GM12878 (cell line): ENCODE results near the gene NFKBIE. TPM values are rescaled to one million over a fixed set of nuclear protein-coding genes. Genes with fewer than 3 reads are reported as not detected.

Experiments used
- ATF2 ChIP-seq: IDR thresholded peaks from 2 replicates; pipeline ENCODE4 v1.6.1; 2012; ENCODE audit warnings: low read length, inconsistent platforms
- BHLHE40 ChIP-seq, 2 experiments: fragments of 450-650 bp in 1 of 2; IDR thresholded peaks; 2 replicates each; pipeline ENCODE4 v1.6.1; 2011 to 2017; ENCODE audit warnings: low read depth in 2 of 2, borderline replicate concordance in 1 of 2, improper control_type of control experiment in 1 of 2, low read length in 1 of 2, mild to moderate bottlenecking in 1 of 2
- CHD1 ChIP-seq: IDR thresholded peaks from 2 replicates; pipeline ENCODE4 v1.6.1; 2012; ENCODE audit warnings: low read depth, low read length, improper control_type of control experiment
- EP300 ChIP-seq, 2 experiments: fragments of 150-350 bp in 1 of 2; IDR thresholded peaks; 2 replicates each; pipeline ENCODE4 v1.6.1; 2011 to 2012; ENCODE audit warnings: low read depth in 2 of 2, low read length in 2 of 2, borderline replicate concordance in 1 of 2, improper control_type of control experiment in 1 of 2, inconsistent platforms in 1 of 2; ENCODE audit not compliant: control insufficient read depth in 1 of 2
- JUND ChIP-seq: IDR thresholded peaks from 2 replicates; pipeline ENCODE4 v1.6.1; 2012; ENCODE audit warnings: low read depth, mild to moderate bottlenecking, low read length, improper control_type of control experiment, moderate library complexity
- MEF2A ChIP-seq: IDR thresholded peaks from 2 replicates; pipeline ENCODE4 v1.6.1; 2011; ENCODE audit warnings: low read depth, mild to moderate bottlenecking, low read length, moderate library complexity; ENCODE audit not compliant: insufficient read depth
- MLLT1 ChIP-seq: fragments of 450-650 bp; IDR thresholded peaks from 2 replicates; pipeline ENCODE4 v1.6.1; 2016; ENCODE audit warnings: mild to moderate bottlenecking
- NR2C1 ChIP-seq: fragments of 450-650 bp; IDR thresholded peaks from 2 replicates; pipeline ENCODE4 v1.6.1; 2017; ENCODE audit warnings: antibody characterized with exemption, mild to moderate bottlenecking, moderate library complexity
- NR2F1 ChIP-seq: fragments of 450-650 bp; conservative IDR thresholded peaks from 2 replicates; pipeline ENCODE4 v1.6.1; 2017; ENCODE audit warnings: mild to moderate bottlenecking
- PAX8 ChIP-seq: fragments of 450-650 bp; IDR thresholded peaks from 2 replicates; pipeline ENCODE4 v1.6.1; 2017; ENCODE audit warnings: mild to moderate bottlenecking, moderate library complexity
- SMC3 ChIP-seq: IDR thresholded peaks from 2 replicates; pipeline ENCODE4 v1.6.1; 2011; ENCODE audit warnings: low read length, improper control_type of control experiment, borderline replicate concordance
- SREBF1 ChIP-seq: IDR thresholded peaks from 2 replicates; pipeline ENCODE4 v1.6.1; 2012; ENCODE audit warnings: mild to moderate bottlenecking, low read length
- TARDBP ChIP-seq: IDR thresholded peaks from 2 replicates; pipeline ENCODE4 v1.6.1; 2016; ENCODE audit warnings: borderline replicate concordance
- polyA plus RNA-seq, 11 experiments: library from polyadenylated mRNA; depleted of rRNA in 4 of 11; unstranded in 6 of 11; stranded (reverse) in 5 of 11; fragments of >200 nt; fragmentation: Nextera tagmentation in 4 of 11; fragmentation: Illumina TruSeq in 1 of 11; extraction: Ambion mirVana in 4 of 11; extraction: Trizol in 1 of 11; gene quantifications; 1 replicate in 1 of 11; 2 replicates in 10 of 11; pipeline versions ENCODE4 v1.2.1 to v1.2.3, GENCODE V29; 2011 to 2016; ENCODE audit warnings: inconsistent platforms in 2 of 11, missing spikeins in 2 of 11, low read depth in 1 of 11
- total RNA-seq, 4 experiments: library from RNA; depleted of rRNA in 3 of 4; stranded (reverse); fragments of >200 nt in 3 of 4; fragmentation: Illumina TruSeq in 1 of 4; extraction: Trizol in 1 of 4; gene quantifications; 2 replicates each; pipeline versions ENCODE4 v1.2.1 to v1.2.3, GENCODE V29; 2013 to 2021
- TF ChIP-seq, protein P1 (sequence below): fragments of 450-650 bp; formaldehyde crosslinking; IDR thresholded peaks from 2 replicates; pipeline ENCODE4 v1.5.0; 2022; ENCODE audit warnings: mild to moderate bottlenecking, missing genetic modification characterization
- TF ChIP-seq, protein P2 (sequence below): IDR thresholded peaks from 2 replicates; pipeline ENCODE4 v1.6.1; 2011; ENCODE audit warnings: borderline replicate concordance, low read depth, mild to moderate bottlenecking, moderate library complexity, low read length; ENCODE audit not compliant: insufficient read depth, poor library complexity, severe bottlenecking
- TF ChIP-seq, protein P3 (sequence below): IDR thresholded peaks from 2 replicates; pipeline ENCODE4 v1.6.1; 2012; ENCODE audit warnings: improper control_type of control experiment, low read depth, low read length; ENCODE audit not compliant: insufficient replicate concordance

The NFKBIE gene
- total and polyA plus RNA-seq, 10 of the 15 experiments (the other 5 are each of a cell fraction or from before 2014, with no cell fraction given) = 10.4 to 106 (median 38.8) TPM

GRCh38 chr6:44258325-44258863 is 7.0 kb downstream of the NFKBIE start (continued):
- TF ChIP-seq, protein P1, sequence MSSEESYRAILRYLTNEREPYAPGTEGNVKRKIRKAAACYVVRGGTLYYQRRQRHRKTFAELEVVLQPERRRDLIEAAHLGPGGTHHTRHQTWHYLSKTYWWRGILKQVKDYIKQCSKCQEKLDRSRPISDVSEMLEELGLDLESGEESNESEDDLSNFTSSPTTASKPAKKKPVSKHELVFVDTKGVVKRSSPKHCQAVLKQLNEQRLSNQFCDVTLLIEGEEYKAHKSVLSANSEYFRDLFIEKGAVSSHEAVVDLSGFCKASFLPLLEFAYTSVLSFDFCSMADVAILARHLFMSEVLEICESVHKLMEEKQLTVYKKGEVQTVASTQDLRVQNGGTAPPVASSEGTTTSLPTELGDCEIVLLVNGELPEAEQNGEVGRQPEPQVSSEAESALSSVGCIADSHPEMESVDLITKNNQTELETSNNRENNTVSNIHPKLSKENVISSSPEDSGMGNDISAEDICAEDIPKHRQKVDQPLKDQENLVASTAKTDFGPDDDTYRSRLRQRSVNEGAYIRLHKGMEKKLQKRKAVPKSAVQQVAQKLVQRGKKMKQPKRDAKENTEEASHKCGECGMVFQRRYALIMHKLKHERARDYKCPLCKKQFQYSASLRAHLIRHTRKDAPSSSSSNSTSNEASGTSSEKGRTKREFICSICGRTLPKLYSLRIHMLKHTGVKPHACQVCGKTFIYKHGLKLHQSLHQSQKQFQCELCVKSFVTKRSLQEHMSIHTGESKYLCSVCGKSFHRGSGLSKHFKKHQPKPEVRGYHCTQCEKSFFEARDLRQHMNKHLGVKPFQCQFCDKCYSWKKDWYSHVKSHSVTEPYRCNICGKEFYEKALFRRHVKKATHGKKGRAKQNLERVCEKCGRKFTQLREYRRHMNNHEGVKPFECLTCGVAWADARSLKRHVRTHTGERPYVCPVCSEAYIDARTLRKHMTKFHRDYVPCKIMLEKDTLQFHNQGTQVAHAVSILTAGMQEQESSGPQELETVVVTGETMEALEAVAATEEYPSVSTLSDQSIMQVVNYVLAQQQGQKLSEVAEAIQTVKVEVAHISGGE (CRISPR knock-in tag) = no peak
- TF ChIP-seq MEF2A = no peak
- no peak for TF ChIP-seq PAX8
- peak; percentile 78 for TF ChIP-seq NR2F1
- no peak for TF ChIP-seq SREBF1
- TF ChIP-seq CHD1 = peak; percentile 51; the same call in 1 of the 2 replicates
- TF ChIP-seq NR2C1 = peak; percentile 50
- TF ChIP-seq SMC3 = no peak; the same call in 1 of the 2 replicates
- TF ChIP-seq ATF2 = no peak
- TF ChIP-seq, protein P2, sequence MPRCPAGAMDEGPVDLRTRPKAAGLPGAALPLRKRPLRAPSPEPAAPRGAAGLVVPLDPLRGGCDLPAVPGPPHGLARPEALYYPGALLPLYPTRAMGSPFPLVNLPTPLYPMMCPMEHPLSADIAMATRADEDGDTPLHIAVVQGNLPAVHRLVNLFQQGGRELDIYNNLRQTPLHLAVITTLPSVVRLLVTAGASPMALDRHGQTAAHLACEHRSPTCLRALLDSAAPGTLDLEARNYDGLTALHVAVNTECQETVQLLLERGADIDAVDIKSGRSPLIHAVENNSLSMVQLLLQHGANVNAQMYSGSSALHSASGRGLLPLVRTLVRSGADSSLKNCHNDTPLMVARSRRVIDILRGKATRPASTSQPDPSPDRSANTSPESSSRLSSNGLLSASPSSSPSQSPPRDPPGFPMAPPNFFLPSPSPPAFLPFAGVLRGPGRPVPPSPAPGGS = peak; percentile 40
- TF ChIP-seq MLLT1 = no peak
- TF ChIP-seq, protein P3, sequence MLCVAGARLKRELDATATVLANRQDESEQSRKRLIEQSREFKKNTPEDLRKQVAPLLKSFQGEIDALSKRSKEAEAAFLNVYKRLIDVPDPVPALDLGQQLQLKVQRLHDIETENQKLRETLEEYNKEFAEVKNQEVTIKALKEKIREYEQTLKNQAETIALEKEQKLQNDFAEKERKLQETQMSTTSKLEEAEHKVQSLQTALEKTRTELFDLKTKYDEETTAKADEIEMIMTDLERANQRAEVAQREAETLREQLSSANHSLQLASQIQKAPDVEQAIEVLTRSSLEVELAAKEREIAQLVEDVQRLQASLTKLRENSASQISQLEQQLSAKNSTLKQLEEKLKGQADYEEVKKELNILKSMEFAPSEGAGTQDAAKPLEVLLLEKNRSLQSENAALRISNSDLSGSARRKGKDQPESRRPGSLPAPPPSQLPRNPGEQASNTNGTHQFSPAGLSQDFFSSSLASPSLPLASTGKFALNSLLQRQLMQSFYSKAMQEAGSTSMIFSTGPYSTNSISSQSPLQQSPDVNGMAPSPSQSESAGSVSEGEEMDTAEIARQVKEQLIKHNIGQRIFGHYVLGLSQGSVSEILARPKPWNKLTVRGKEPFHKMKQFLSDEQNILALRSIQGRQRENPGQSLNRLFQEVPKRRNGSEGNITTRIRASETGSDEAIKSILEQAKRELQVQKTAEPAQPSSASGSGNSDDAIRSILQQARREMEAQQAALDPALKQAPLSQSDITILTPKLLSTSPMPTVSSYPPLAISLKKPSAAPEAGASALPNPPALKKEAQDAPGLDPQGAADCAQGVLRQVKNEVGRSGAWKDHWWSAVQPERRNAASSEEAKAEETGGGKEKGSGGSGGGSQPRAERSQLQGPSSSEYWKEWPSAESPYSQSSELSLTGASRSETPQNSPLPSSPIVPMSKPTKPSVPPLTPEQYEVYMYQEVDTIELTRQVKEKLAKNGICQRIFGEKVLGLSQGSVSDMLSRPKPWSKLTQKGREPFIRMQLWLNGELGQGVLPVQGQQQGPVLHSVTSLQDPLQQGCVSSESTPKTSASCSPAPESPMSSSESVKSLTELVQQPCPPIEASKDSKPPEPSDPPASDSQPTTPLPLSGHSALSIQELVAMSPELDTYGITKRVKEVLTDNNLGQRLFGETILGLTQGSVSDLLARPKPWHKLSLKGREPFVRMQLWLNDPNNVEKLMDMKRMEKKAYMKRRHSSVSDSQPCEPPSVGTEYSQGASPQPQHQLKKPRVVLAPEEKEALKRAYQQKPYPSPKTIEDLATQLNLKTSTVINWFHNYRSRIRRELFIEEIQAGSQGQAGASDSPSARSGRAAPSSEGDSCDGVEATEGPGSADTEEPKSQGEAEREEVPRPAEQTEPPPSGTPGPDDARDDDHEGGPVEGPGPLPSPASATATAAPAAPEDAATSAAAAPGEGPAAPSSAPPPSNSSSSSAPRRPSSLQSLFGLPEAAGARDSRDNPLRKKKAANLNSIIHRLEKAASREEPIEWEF = peak; percentile 20
- TF ChIP-seq EP300 (IDR thresholded peaks at IDR 0.05; ENCODE audit: borderline replicate concordance in 1 of 2, control insufficient read depth in 1 of 2, low read depth in 2 of 2, low read length in 2 of 2) = peak in 1 of 2 experiments; percentile 78; a peak in 1 of 4 replicates
- no peak for TF ChIP-seq TARDBP
- TF ChIP-seq BHLHE40 (IDR thresholded peaks at IDR 0.05; ENCODE audit: borderline replicate concordance in 1 of 2, low read depth in 2 of 2, low read length in 1 of 2) = peak; percentile 55 to 60; a peak in 1 of 4 replicates
- no peak for TF ChIP-seq JUND
